NCI-H460 (cell line): ENCODE results near the gene XPR1. TPM values are rescaled to one million over a fixed set of nuclear protein-coding genes. Genes with fewer than 3 reads are reported as not detected.

Experiments used
- small RNA-seq, 2 experiments: library from RNA; depleted of rRNA; stranded (forward); fragments of <200 nt; gene quantifications; one replicate each; pipeline ENCODE3, GENCODE V24; 2014
- total RNA-seq: library from RNA; depleted of rRNA; stranded (reverse); fragments of >200 nt; shearing (Covaris generic); gene quantifications from 2 replicates; pipeline ENCODE4 v1.2.3, GENCODE V29; 2014; rRNA removed

The XPR1 gene
- total RNA-seq, 1 experiment from 2014 or later: 92.9 TPM

Small RNA genes lying within 50 kb of the gene (small RNA-seq; reads per million reads assigned to genes)
- gene RF00026: 0 reads per million in 2 experiments

Other genes starting within 250 kb of the XPR1 start
- 137 and 141 TPM in 2 replicates for gene ACBD6, start 129.4 kb upstream of the XPR1 start, total RNA-seq
- not detected in 2 replicates for gene OVAAL, start 73.1 kb upstream of the XPR1 start, total RNA-seq